Measurements from ENCODE around the gene CCDC107. TPM values are rescaled to one million over a fixed set of nuclear protein-coding genes. Genes with fewer than 3 reads are reported as not detected.
A peak's percentile ranks its signal among the peaks of the same experiment; 100 is the strongest.

CCDC107 gene
- total RNA-seq, 1 experiment from 2014 or later = 12.0 TPM

- no peak overlapping the region for H3T11ph ChIP-seq (ENCODE audit: low read length)
- no peaks in the 10 kb centered on the region for H3K9me3 ChIP-seq (ENCODE audit: control insufficient read depth, low read depth, low read length)
- no peak overlapping the region for H2BK15ac ChIP-seq (ENCODE audit: low read depth, low read length)
- H3K9ac ChIP-seq (ENCODE audit: extremely low read depth, insufficient read length, low read length) = no peak overlapping the region
- no peaks in the 10 kb centered on the region for H4K20me1 ChIP-seq (ENCODE audit: control insufficient read depth, insufficient read depth, insufficient read length)
- H3K4me2 ChIP-seq (ENCODE audit: insufficient read depth, insufficient read length, low read length) = no peak overlapping the region
- Mint-ChIP-seq H3K36me3 (ENCODE audit: insufficient read depth in 1 of 3, low read depth in 3 of 3) (peaks cover 8 to 61% (median 52%) of the 10 kb centered on the region in 3 experiments), H3K27ac (peak overlapping the region in 1 of 3 experiments; percentile 74; a peak in 1 of 7 replicates), H3K27me3 (ENCODE audit: low read depth) (no peaks in the 10 kb centered on the region), H3K4me3 (no peak overlapping the region), H3K9me3 (no peaks in the 10 kb centered on the region), H3K4me1 (no peaks in the 10 kb centered on the region)
- no peak overlapping the region for H3K14ac ChIP-seq (ENCODE audit: insufficient read depth, low read length)
- no CpG with 5 or more reads among the region's 7 CpGs for WGBS (ENCODE audit: extremely low coverage, insufficient read length, low lambda C conversion rate)
- H2BK5ac ChIP-seq (ENCODE audit: insufficient read length, low read length) = no peak overlapping the region
- H4K5ac ChIP-seq (ENCODE audit: insufficient read length, low read depth, low read length) = no peak overlapping the region
- no peak overlapping the region for H2AFZ ChIP-seq (ENCODE audit: low read length)
- TF ChIP-seq CTCF (conservative IDR thresholded peaks at IDR 0.05) = no peak
- H2AK5ac ChIP-seq (ENCODE audit: insufficient read length, low read length) = no peak overlapping the region
- H3K4me1 ChIP-seq (ENCODE audit: insufficient read depth, low read length) = no peaks in the 10 kb centered on the region
- no peak overlapping the region for H3K4ac ChIP-seq (ENCODE audit: low read depth, low read length)
- no peak overlapping the region for H3K18ac ChIP-seq (ENCODE audit: insufficient read length, low read depth, low read length)
- no peaks in the 10 kb centered on the region for H3K79me1 ChIP-seq (ENCODE audit: insufficient read depth, low read depth, low read length, poor library complexity, severe bottlenecking)
- no peaks in the 10 kb centered on the region for H3K79me2 ChIP-seq (ENCODE audit: insufficient read depth, low read length)
- no peak overlapping the region for H2BK20ac ChIP-seq (ENCODE audit: low read depth, low read length, poor library complexity, severe bottlenecking)
- no peak overlapping the region for H2BK12ac ChIP-seq (ENCODE audit: insufficient read length, low read depth, low read length)
- no peaks in the 10 kb centered on the region for H3K23me2 ChIP-seq (ENCODE audit: insufficient read length, low read depth, low read length, poor library complexity, severe bottlenecking)
- no peak overlapping the region for H3K23ac ChIP-seq (ENCODE audit: insufficient read length, low read depth, low read length)
- no peaks in the 10 kb centered on the region for H3K27me3 ChIP-seq (ENCODE audit: insufficient read depth, low read length)
- no peak for DNase-seq
- H4K8ac ChIP-seq (replicated peaks; ENCODE audit: insufficient read length, low read depth, low read length) = no peak overlapping the region
- H4K91ac ChIP-seq (ENCODE audit: insufficient read length, low read depth, low read length) = no peak overlapping the region
- H3K27ac ChIP-seq (ENCODE audit: insufficient read length, low read depth, low read length) = no peak overlapping the region
- H2BK120ac ChIP-seq (ENCODE audit: low read depth, low read length, poor library complexity, severe bottlenecking) = no peak overlapping the region
- H3K56ac ChIP-seq (ENCODE audit: insufficient read length, low read depth, low read length) = no peak overlapping the region
Measured at GRCh38 chr9:35705836-35706430, 47.8 kb downstream of the CCDC107 start.

Measured in H9 (cell line).